ENCODE measurements around the gene ACTA1.
"Not testable (repeated sequence)": the region's sequence is repeated elsewhere in the genome, so short reads cannot be mapped to it uniquely, and the experiment has no call there.

ACTA1 gene

GRCh38 chr1:229434005-229434640 is at the start of gene ACTA1:
ACTA1 (minus strand) TSS chr1:229434094; CDS start chr1:229433115, 979 bp downstream.
- DNase-seq, result peak in 1 of 56 donors; percentile 54

- DNase-seq, result no peak
These were observed 48.6 kb upstream of the ACTA1 start for GRCh38 chr1:229482511-229482910.

GRCh38 chr1:229480495-229480894 is 46.6 kb upstream of the ACTA1 start:
- no peak for DNase-seq

GRCh38 chr1:229479660-229480399 is 45.9 kb upstream of the ACTA1 start:
- no peak for DNase-seq

- peak in 1 of 56 donors; percentile 9 for DNase-seq
These were observed 45.0 kb upstream of the ACTA1 start for GRCh38 chr1:229478852-229479251.

- DNase-seq, result not testable (repeated sequence)
These were observed 42.0 kb upstream of the ACTA1 start for GRCh38 chr1:229475859-229476258.

- no peak for DNase-seq
These were observed 40.6 kb upstream of the ACTA1 start for GRCh38 chr1:229474509-229474908.

- DNase-seq, result no peak
These were observed 37.3 kb upstream of the ACTA1 start for GRCh38 chr1:229471175-229471574.

GRCh38 chr1:229470406-229471043 is 36.6 kb upstream of the ACTA1 start:
- DNase-seq, result no peak

- DNase-seq, result no peak
These were observed 33.0 kb upstream of the ACTA1 start for GRCh38 chr1:229466887-229467286.

- no peak for DNase-seq
These were observed 30.8 kb upstream of the ACTA1 start for GRCh38 chr1:229464672-229465071.

- DNase-seq, result peak in 25 of 56 donors; percentile 6 to 57 (median 27)
These were observed 27.3 kb upstream of the ACTA1 start for GRCh38 chr1:229461032-229461668.

GRCh38 chr1:229459815-229460214 is 25.9 kb upstream of the ACTA1 start:
- no peak for DNase-seq

- no peak for DNase-seq
These were observed 23.5 kb upstream of the ACTA1 start for GRCh38 chr1:229457436-229457835.

- DNase-seq, result no peak
These were observed 22.1 kb upstream of the ACTA1 start for GRCh38 chr1:229456016-229456415.

- DNase-seq, result no peak
These were observed 20.2 kb upstream of the ACTA1 start for GRCh38 chr1:229454056-229454455.

- DNase-seq, result no peak
These were observed 19.3 kb upstream of the ACTA1 start for GRCh38 chr1:229452956-229453801.

GRCh38 chr1:229448845-229449244 is 15.0 kb upstream of the ACTA1 start:
- no peak for DNase-seq

GRCh38 chr1:229448354-229448753 is 14.5 kb upstream of the ACTA1 start:
- DNase-seq, result no peak

- no peak for DNase-seq
These were observed 13.9 kb upstream of the ACTA1 start for GRCh38 chr1:229447809-229448252.

GRCh38 chr1:229445828-229446227 is 11.9 kb upstream of the ACTA1 start:
- no peak for DNase-seq

All from nucleus accumbens (tissue), 56 donors.